22Rv1 (cell line): ENCODE results near the gene USP34.

Experiments
- H3K27ac ChIP-seq: fragments of 450-650 bp; 2 replicates; pipeline ENCODE4 v1.5.1; 2017
- CTCF ChIP-seq: fragments of 450-650 bp; IDR thresholded peaks from 2 replicates; pipeline ENCODE4 v1.5.1; 2017; ENCODE audit warnings: mild to moderate bottlenecking
- ZFX ChIP-seq: fragments of 450-650 bp; IDR thresholded peaks from 2 replicates; pipeline ENCODE4 v1.6.1; 2017; ENCODE audit warnings: antibody characterized with exemption, borderline replicate concordance

The USP34 gene

GRCh38 chr2:61145990-61146389, 324.9 kb downstream of the USP34 start:
- no peak overlapping the region for H3K27ac ChIP-seq
- TF ChIP-seq CTCF = no peak
- TF ChIP-seq ZFX = no peak

- peak overlapping the region; percentile 65 for H3K27ac ChIP-seq
- peak; percentile 13; the same call in 1 of the 2 replicates for TF ChIP-seq CTCF
- no peak for TF ChIP-seq ZFX
Measured at GRCh38 chr2:61144697-61145268, 326.1 kb downstream of the USP34 start.

- no peak for TF ChIP-seq CTCF
- H3K27ac ChIP-seq = no peak overlapping the region
Measured at GRCh38 chr2:61141151-61141550, 329.7 kb downstream of the USP34 start.

GRCh38 chr2:61138859-61139258, 332.0 kb downstream of the USP34 start:
- H3K27ac ChIP-seq = no peak overlapping the region
- TF ChIP-seq CTCF (no peak), ZFX (no peak)
